ENCODE results near the gene TPSB2. TPM values are rescaled to one million over a fixed set of nuclear protein-coding genes. Genes with fewer than 3 reads are reported as not detected.
"Not testable (repeated sequence)": the region's sequence is repeated elsewhere in the genome, so short reads cannot be mapped to it uniquely, and the experiment has no call there.

TPSB2 gene
- total RNA-seq, 1 donor from 2014 or later = not detected

DNA sequence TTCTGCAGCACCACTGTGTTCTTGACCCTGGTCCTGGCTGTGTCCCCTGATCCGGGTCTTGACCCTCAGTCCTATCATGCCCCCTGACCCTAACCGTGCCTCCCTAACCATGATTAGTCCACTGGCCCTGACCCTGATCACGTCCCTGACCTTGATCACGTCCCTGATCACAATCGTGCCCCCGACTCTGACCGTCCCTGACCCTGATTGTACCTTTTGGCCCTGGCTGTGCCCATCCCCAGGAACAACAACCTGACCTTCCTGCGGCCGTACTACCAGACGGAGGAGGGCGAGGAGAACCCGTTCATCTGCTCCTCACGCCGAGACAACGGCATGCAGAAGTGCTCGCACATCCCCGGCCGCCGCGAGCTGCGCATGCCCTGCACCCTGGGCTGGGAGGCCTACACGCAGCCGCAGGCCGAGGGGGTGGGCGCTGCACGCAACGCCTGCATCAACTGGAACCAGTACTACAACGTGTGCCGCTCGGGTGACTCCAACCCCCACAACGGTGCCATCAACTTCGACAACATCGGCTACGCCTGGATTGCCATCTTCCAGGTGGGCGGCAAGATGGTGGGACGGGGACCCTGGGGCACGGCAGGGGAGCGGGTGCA lies 29.9 kb downstream of the TPSB2 start:
- no peaks in the 10 kb centered on the region for H3K4me1 Mint-ChIP-seq
- no peaks in the 10 kb centered on the region for H3K27me3 Mint-ChIP-seq (ENCODE audit: low read depth)
- no peak for DNase-seq (ENCODE audit: low spot score in 2 of 2, unreplicated experiment in 2 of 2)
- H3K4me3 Mint-ChIP-seq = no peak overlapping the region
- H3K27ac Mint-ChIP-seq = no peak overlapping the region
- TF ChIP-seq, protein P1, sequence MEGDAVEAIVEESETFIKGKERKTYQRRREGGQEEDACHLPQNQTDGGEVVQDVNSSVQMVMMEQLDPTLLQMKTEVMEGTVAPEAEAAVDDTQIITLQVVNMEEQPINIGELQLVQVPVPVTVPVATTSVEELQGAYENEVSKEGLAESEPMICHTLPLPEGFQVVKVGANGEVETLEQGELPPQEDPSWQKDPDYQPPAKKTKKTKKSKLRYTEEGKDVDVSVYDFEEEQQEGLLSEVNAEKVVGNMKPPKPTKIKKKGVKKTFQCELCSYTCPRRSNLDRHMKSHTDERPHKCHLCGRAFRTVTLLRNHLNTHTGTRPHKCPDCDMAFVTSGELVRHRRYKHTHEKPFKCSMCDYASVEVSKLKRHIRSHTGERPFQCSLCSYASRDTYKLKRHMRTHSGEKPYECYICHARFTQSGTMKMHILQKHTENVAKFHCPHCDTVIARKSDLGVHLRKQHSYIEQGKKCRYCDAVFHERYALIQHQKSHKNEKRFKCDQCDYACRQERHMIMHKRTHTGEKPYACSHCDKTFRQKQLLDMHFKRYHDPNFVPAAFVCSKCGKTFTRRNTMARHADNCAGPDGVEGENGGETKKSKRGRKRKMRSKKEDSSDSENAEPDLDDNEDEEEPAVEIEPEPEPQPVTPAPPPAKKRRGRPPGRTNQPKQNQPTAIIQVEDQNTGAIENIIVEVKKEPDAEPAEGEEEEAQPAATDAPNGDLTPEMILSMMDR (IDR thresholded peaks at IDR 0.05; ENCODE audit: unreplicated experiment) = no peak
- H3K9me3 Mint-ChIP-seq = no peaks in the 10 kb centered on the region
- no peaks in the 10 kb centered on the region for H3K36me3 Mint-ChIP-seq

DNA sequence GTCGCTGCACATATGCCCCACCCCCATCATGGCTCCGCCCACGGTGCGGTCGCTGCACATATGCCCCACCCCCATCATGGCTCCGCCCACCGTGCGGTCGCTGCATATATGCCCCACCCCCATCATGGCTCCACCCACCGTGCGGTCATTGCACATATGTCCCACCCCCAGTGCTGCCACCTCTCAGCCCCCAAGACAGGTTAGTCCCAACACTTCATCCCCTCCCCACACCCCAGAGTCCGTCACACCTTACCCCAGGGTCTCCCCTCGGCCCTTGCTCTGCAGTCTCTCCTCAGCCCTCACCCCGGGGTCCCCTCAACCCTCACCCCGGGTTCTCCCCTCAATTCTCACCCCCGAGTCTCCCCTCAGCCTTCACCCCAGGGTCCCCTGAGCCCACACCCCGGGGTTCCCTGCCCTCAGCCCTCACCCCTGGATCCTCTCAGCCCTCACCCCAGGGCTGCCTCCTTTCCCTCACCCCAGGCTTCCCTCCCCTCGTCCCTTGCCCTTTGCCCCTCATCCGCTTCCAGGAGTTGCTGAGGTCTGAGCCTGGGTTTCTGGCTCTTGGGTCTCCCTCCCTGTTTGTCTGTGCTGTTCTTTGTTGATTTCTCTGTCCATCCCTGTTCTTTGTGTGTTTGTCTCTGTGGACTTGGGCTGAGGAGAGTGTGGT lies 30.5 kb downstream of the TPSB2 start:
- TF ChIP-seq, protein P1 (IDR thresholded peaks at IDR 0.05; ENCODE audit: unreplicated experiment) = no peak
- no peak for DNase-seq (ENCODE audit: low spot score in 2 of 2, unreplicated experiment in 2 of 2)
- no peaks in the 10 kb centered on the region for H3K4me1 Mint-ChIP-seq
- no peaks in the 10 kb centered on the region for H3K27me3 Mint-ChIP-seq (ENCODE audit: low read depth)
- H3K36me3 Mint-ChIP-seq = no peaks in the 10 kb centered on the region
- no peak overlapping the region for H3K4me3 Mint-ChIP-seq
- no peak overlapping the region for H3K27ac Mint-ChIP-seq
- H3K9me3 Mint-ChIP-seq = no peaks in the 10 kb centered on the region

DNA sequence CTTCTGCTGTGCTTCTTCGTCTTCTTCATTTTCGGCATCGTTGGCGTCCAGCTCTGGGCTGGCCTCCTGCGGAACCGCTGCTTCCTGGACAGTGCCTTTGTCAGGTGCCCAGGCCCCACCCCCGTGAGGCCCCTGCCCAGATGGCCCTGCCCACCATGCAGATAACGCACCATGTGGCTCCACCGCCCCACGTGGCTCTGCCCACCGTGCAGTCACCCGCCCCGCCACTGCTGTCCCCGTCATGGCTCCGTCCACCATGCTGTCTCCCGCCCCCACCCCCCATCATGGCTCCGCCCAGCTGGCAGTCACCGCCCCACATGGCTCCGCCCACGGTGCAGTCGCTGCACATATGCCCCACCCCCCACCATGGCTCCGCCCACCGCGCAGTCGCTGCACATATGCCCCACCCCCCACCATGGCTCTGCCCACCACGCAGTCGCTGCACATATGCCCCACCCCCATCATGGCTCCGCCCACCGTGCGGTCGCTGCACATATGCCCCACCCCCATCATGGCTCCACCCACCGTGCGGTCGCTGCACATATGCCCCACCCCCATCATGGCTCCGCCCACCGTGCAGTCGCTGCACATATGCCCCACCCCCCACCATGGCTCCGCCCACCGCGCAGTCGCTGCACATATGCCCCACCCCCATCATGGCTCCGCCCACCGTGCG lies 31.2 kb downstream of the TPSB2 start:
- H3K9me3 Mint-ChIP-seq; H3K36me3 Mint-ChIP-seq; H3K27ac Mint-ChIP-seq; H3K27me3 Mint-ChIP-seq (ENCODE audit: low read depth); H3K4me1 Mint-ChIP-seq; H3K4me3 Mint-ChIP-seq; DNase-seq (ENCODE audit: low spot score in 2 of 2, unreplicated experiment in 2 of 2): not testable (repeated sequence)

DNA sequence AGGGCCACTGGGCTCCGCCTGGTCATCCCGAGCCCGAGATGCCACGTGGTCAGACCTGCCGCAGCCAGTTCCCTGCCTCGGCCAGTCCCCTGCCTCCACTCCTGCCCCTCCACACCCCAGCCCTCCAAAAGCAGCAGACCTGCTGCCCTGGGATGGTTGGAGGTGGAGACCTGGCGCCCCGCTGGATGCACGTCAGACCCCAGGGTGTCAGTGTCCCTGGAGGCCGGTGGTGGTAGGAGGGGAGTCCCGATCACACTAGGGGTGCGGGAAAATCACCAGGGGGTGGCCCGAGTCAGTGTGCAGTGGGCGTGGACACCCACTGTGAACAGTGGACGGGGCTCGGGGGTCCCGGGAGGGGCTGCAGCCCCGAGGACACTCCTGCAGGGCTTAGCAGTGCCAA lies 31.8 kb downstream of the TPSB2 start:
- DNase-seq (ENCODE audit: low spot score in 2 of 2, unreplicated experiment in 2 of 2) = no peak
- Mint-ChIP-seq H3K4me1 (no peaks in the 10 kb centered on the region), H3K36me3 (no peaks in the 10 kb centered on the region), H3K9me3 (no peaks in the 10 kb centered on the region), H3K27ac (no peak overlapping the region), H3K4me3 (no peak overlapping the region), H3K27me3 (ENCODE audit: low read depth) (no peaks in the 10 kb centered on the region)
- TF ChIP-seq, protein P1 (IDR thresholded peaks at IDR 0.05; ENCODE audit: unreplicated experiment) = no peak

DNA sequence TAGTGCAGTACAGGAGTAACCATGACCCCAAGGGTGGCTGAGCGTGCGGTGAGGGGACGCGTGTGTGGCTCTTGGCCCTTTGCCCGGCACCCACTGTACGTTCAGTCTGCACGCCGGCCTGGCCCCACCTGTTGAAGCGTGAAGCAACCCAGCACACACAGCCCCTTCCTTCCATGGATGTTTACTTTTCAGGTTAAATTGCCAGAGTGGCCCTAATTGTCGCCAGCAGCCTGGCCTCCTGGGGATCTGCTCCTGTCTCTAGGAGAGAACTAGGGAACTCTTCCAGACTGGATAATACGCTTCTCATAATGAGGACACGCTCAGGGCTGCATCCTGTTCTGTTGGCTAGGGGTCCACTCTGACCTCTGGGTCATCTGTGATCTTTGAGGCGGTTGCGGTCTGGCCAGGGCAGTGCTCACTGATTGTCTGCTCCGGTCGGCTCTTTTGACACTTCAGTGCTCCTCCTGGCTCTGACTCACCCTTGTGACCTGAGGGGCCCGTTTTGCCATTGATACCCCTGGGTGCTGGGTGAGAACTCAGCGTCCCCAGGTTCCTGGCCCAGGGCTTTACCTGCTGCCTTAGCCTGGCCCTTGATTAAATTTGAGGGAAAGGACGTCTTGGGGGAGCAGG lies 32.6 kb downstream of the TPSB2 start:
- H3K4me3 Mint-ChIP-seq = no peak overlapping the region
- no peak for DNase-seq (ENCODE audit: low spot score in 2 of 2, unreplicated experiment in 2 of 2)
- H3K27ac Mint-ChIP-seq = no peak overlapping the region
- TF ChIP-seq, protein P1 (IDR thresholded peaks at IDR 0.05; ENCODE audit: unreplicated experiment) = no peak
- H3K27me3 Mint-ChIP-seq (ENCODE audit: low read depth) = no peaks in the 10 kb centered on the region
- no peaks in the 10 kb centered on the region for H3K36me3 Mint-ChIP-seq
- H3K9me3 Mint-ChIP-seq = no peaks in the 10 kb centered on the region
- no peaks in the 10 kb centered on the region for H3K4me1 Mint-ChIP-seq

DNA sequence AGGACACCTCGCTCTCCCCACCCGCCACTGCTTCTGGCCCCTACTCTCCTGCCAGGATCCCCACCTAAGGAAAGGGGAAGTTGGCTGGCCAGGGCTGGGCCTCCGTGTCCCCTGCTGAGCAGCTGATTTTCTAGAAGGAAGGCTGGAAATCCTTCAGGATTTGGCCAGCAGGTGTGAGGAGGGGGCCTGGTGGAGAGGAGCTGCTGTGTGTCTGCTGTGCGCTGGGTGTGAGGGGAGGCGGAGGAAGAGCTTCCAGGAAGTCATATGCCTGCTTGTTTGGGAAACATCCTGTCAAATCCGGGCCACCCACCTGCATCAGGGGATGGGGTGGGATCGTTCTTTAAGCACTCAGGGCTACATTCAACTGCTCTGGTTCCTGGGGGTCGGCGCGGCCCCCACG lies 33.5 kb downstream of the TPSB2 start:
- DNase-seq (ENCODE audit: low spot score in 2 of 2, unreplicated experiment in 2 of 2) = no peak
- no peak overlapping the region for H3K4me3 Mint-ChIP-seq
- H3K27me3 Mint-ChIP-seq (ENCODE audit: low read depth) = no peaks in the 10 kb centered on the region
- H3K36me3 Mint-ChIP-seq = no peaks in the 10 kb centered on the region
- H3K9me3 Mint-ChIP-seq = no peaks in the 10 kb centered on the region
- no peak overlapping the region for H3K27ac Mint-ChIP-seq
- no peaks in the 10 kb centered on the region for H3K4me1 Mint-ChIP-seq
- TF ChIP-seq, protein P1 (IDR thresholded peaks at IDR 0.05; ENCODE audit: unreplicated experiment) = no peak

All from mesothelial cell of epicardium (in vitro differentiated cells).